HepG2 (cell line): ENCODE results near the gene CARD8. TPM values are rescaled to one million over a fixed set of nuclear protein-coding genes. Genes with fewer than 3 reads are reported as not detected.
A peak's percentile ranks its signal among the peaks of the same experiment; 100 is the strongest.
"Not testable (repeated sequence)": the region's sequence is repeated elsewhere in the genome, so short reads cannot be mapped to it uniquely, and the experiment has no call there.

ENCODE experiments used
- ATAC-seq: fragments of 200-7000 bp; cut with Tn5 transposase; 3 replicates; pipeline ENCODE4 v1.9.1; 2020; ENCODE audit warnings: mild to moderate bottlenecking, moderate library complexity
- BruUV-seq: library from RNA; stranded (reverse); fragments of 400-500 nt; replicated peaks from 2 replicates; lab custom pipeline; 2021; lab: Mats Ljungman, UMichigan
- CTCF ChIA-PET: fragments of 300-600 bp; formaldehyde crosslinking; extraction: SDS; loops from one replicate; lab custom pipeline; 2021; ENCODE audit warnings: low total read pairs, inconsistent platforms, low intra/inter-chr PET ratio; lab: Yijun Ruan, JAX
- POLR2A ChIA-PET: fragments of 350-600 bp; sonication (Branson Sonifier 250); formaldehyde crosslinking; loops from one replicate; lab custom pipeline; 2020; ENCODE audit warnings: antibody characterized with exemption, inconsistent platforms; lab: Yijun Ruan, JAX
- DNase-seq: peaks from one replicate; pipeline ENCODE4 v3.0.0-alpha.2; 2015; ENCODE audit warnings: low spot score
- FAIRE-seq: peaks from 3 replicates; lab custom pipeline; 2011; peaks lifted over from hg19 to GRCh38; lab: Jason Lieb, UNC
- H2AFZ ChIP-seq: one replicate; pipeline ENCODE4 v1.6.1; 2011; ENCODE audit warnings: low read length, inconsistent platforms
- H3K27ac ChIP-seq: fragments of 300-600 bp; 3 replicates; pipeline ENCODE4 v1.8.0; 2011; ENCODE audit warnings: mixed run types, mild to moderate bottlenecking, mixed read lengths, low read length, inconsistent platforms; ENCODE audit not compliant: insufficient read depth; ENCODE audit errors: extremely low read length
- H3K27me3 ChIP-seq, 2 experiments: fragments of 200-600 bp in 1 of 2; 2 replicates in 1 of 2; 3 replicates in 1 of 2; pipeline versions ENCODE4 v1.6.0 to v1.8.0; 2011; ENCODE audit warnings: low read length in 2 of 2, mild to moderate bottlenecking in 2 of 2, moderate library complexity in 2 of 2, inconsistent platforms in 1 of 2; ENCODE audit not compliant: insufficient read depth in 2 of 2, control insufficient read depth in 1 of 2
- H3K36me3 ChIP-seq, 2 experiments: fragments of 200-600 bp in 1 of 2; replicated peaks in 1 of 2; 2 replicates in 1 of 2; 3 replicates in 1 of 2; pipeline versions ENCODE4 v1.5.1 to v1.8.0; 2011; ENCODE audit warnings: low read length in 2 of 2, inconsistent platforms in 1 of 2; ENCODE audit not compliant: insufficient read depth in 2 of 2, control insufficient read depth in 1 of 2
- H3K4me1 ChIP-seq: 2 replicates; pipeline ENCODE4 v1.5.1; 2012; ENCODE audit warnings: low read length, inconsistent platforms; ENCODE audit not compliant: insufficient read depth
- H3K4me2 ChIP-seq: 2 replicates; pipeline ENCODE4 v1.6.0; 2011; ENCODE audit warnings: low read depth, low read length, inconsistent platforms
- H3K4me3 ChIP-seq, 3 experiments: fragments of 200-600 bp in 1 of 3; sonication (generic), shearing (Covaris generic) in 1 of 3; replicated peaks in 1 of 3; 2 replicates each; pipeline ENCODE4 v1.5.1; 2011 to 2016; ENCODE audit warnings: low read length in 3 of 3, inconsistent platforms in 2 of 3, low read depth in 2 of 3, mild to moderate bottlenecking in 2 of 3, control low read depth in 1 of 3, mixed read lengths in 1 of 3; ENCODE audit not compliant: insufficient read depth in 1 of 3
- H3K79me2 ChIP-seq: one replicate; pipeline ENCODE4 v1.6.1; 2011; ENCODE audit warnings: low read length, inconsistent platforms; ENCODE audit not compliant: insufficient read depth
- H3K9ac ChIP-seq: 2 replicates; pipeline ENCODE4 v1.6.0; 2011; ENCODE audit warnings: mild to moderate bottlenecking, low read depth, low read length, inconsistent platforms; ENCODE audit not compliant: insufficient read depth
- H3K9me3 ChIP-seq: 2 replicates; pipeline ENCODE4 v1.5.1; 2012; ENCODE audit warnings: mild to moderate bottlenecking, low read length
- H4K20me1 ChIP-seq: 2 replicates; pipeline ENCODE4 v1.6.0; 2011; ENCODE audit warnings: inconsistent platforms, mild to moderate bottlenecking, low read length, moderate library complexity; ENCODE audit not compliant: insufficient read depth
- DDIT3 ChIP-seq: sonication (generic); formaldehyde crosslinking; IDR thresholded peaks from 2 replicates; pipeline ENCODE4 v1.4.0; 2020; ENCODE audit warnings: mild to moderate bottlenecking, missing genetic modification reagents
- FOXM1 ChIP-seq: sonication (generic); formaldehyde crosslinking; IDR thresholded peaks from 2 replicates; pipeline ENCODE4 v1.5.0; 2020; ENCODE audit warnings: missing genetic modification reagents
- HMG20B ChIP-seq: conservative IDR thresholded peaks from 2 replicates; pipeline ENCODE4 v1.6.1; 2016; ENCODE audit warnings: missing genetic modification reagents, missing compliant biosample characterization
- HOXA9 ChIP-seq: sonication (generic); formaldehyde crosslinking; IDR thresholded peaks from 2 replicates; pipeline ENCODE4 v1.8.1; 2022; ENCODE audit warnings: missing genetic modification reagents, mild to moderate bottlenecking, moderate library complexity, borderline replicate concordance
- NR2F1 ChIP-seq, 2 experiments: fragments of 450-650 bp in 1 of 2; formaldehyde crosslinking in 1 of 2; IDR thresholded peaks; 2 replicates each; pipeline versions ENCODE4 v1.5.0 to v1.6.1; 2016 to 2020; ENCODE audit warnings: mild to moderate bottlenecking in 1 of 2, missing compliant biosample characterization in 1 of 2, missing genetic modification reagents in 1 of 2, moderate library complexity in 1 of 2
- SETDB1 ChIP-seq: sonication (generic); formaldehyde crosslinking; IDR thresholded peaks from 2 replicates; pipeline ENCODE4 v1.5.1; 2020; ENCODE audit warnings: missing genetic modification reagents, mild to moderate bottlenecking, borderline replicate concordance
- TEAD2 ChIP-seq: sonication (generic); formaldehyde crosslinking; IDR thresholded peaks from 2 replicates; pipeline ENCODE4 v1.9.0; 2021; ENCODE audit warnings: missing genetic modification reagents
- ZBTB14 ChIP-seq: sonication (generic); formaldehyde crosslinking; IDR thresholded peaks from 2 replicates; pipeline ENCODE4 v1.4.0; 2020; ENCODE audit warnings: missing genetic modification reagents
- ZFYVE20 ChIP-seq: sonication (generic); formaldehyde crosslinking; IDR thresholded peaks from 2 replicates; pipeline ENCODE4 v1.8.0; 2023; ENCODE audit warnings: low read depth, mild to moderate bottlenecking, moderate library complexity, missing genetic modification reagents, borderline replicate concordance
- ZNF180 ChIP-seq: sonication (generic); formaldehyde crosslinking; IDR thresholded peaks from 2 replicates; pipeline ENCODE4 v1.4.0; 2020; ENCODE audit warnings: low read depth, missing genetic modification reagents, borderline replicate concordance
- ZNF44 ChIP-seq: sonication (generic); formaldehyde crosslinking; IDR thresholded peaks from 2 replicates; pipeline ENCODE4 v1.5.1; 2020; ENCODE audit warnings: mild to moderate bottlenecking, missing genetic modification reagents
- ZNF768 ChIP-seq: sonication (generic); formaldehyde crosslinking; IDR thresholded peaks from 2 replicates; pipeline ENCODE4 v1.4.0; 2020; ENCODE audit warnings: missing genetic modification reagents
- WGBS: methylation state at CpG from one replicate; pipeline ENCODE4 v1.1.6; 2017; ENCODE audit warnings: low lambda C conversion rate; 5-methylcytosine and 5-hydroxymethylcytosine counted together
- in situ Hi-C: cut with HindIII; loops from 2 replicates; pipeline ENCODE4 v1.10.0; 2017; ENCODE audit warnings: low pct_unique_long_range_greater_than_20kb; ENCODE audit not compliant: extremely low pct_ligation_motif_present
- intact Hi-C: fragments of 100-400 bp; cut with micrococcal nuclease; formaldehyde crosslinking; loops from one replicate; pipeline ENCODE4 v1.10.0; 2022; ENCODE audit not compliant: unreplicated experiment
- polyA plus RNA-seq, 8 experiments: library from polyadenylated mRNA; depleted of rRNA in 3 of 8; stranded (reverse) in 7 of 8; unstranded in 1 of 8; fragments of >200 nt; fragmentation: Illumina TruSeq in 4 of 8; extraction: Trizol in 4 of 8; gene quantifications; 2 replicates each; pipeline versions ENCODE4 v1.2.1 to v1.2.3, GENCODE V29; 2011 to 2016; ENCODE audit warnings: low read depth in 4 of 8, missing spikeins in 1 of 8, mixed read lengths in 1 of 8; ENCODE audit not compliant: insufficient read depth in 1 of 8
- total RNA-seq, 5 experiments: library from RNA; depleted of rRNA; stranded (reverse); fragments of >200 nt; fragmentation: Illumina TruSeq; extraction: Trizol; gene quantifications; 2 replicates each; pipeline ENCODE4 v1.2.3, GENCODE V29; 2016; ENCODE audit warnings: low read depth in 1 of 5

CARD8 gene
- total and polyA plus RNA-seq, 2 of the 13 experiments (the other 11 are each of a cell fraction or from before 2014, with no cell fraction given): 15.0 to 19.2 TPM

GRCh38 chr19:48295458-48295857 lies 39.7 kb upstream of the CARD8 start (continued):
- TF ChIP-seq FOXM1 (CRISPR knock-in tag) (no peak), DDIT3 (CRISPR knock-in tag) (no peak), ZBTB14 (CRISPR knock-in tag) (no peak), ZFYVE20 (CRISPR knock-in tag) (no peak), HOXA9 (CRISPR knock-in tag) (no peak), HMG20B (CRISPR knock-in tag) (0 out of 2 replicates have a peak, but pooled peaks have one; percentile 35), ZNF180 (CRISPR knock-in tag) (no peak), SETDB1 (CRISPR knock-in tag) (no peak), NR2F1 (CRISPR knock-in tag; IDR thresholded peaks at IDR 0.05) (peak; percentile 74 to 80), TEAD2 (no peak)

GRCh38 chr19:48292798-48293197 lies 37.1 kb upstream of the CARD8 start:
- Histone ChIP-seq H3K4me3 (no peak overlapping the region), H3K4me2 (no peak overlapping the region), H3K9me3 (no peaks in the 10 kb centered on the region), H4K20me1 (no peaks in the 10 kb centered on the region), H3K27me3 (no peaks in the 10 kb centered on the region), H3K36me3 (no peaks in the 10 kb centered on the region), H3K79me2 (no peaks in the 10 kb centered on the region), H2AFZ (no peak overlapping the region), H3K9ac (no peak overlapping the region), H3K4me1 (peaks cover 31% of the 10 kb centered on the region), H3K27ac (no peak overlapping the region)
- DNase-seq (no peak), FAIRE-seq (no peak), ATAC-seq (no peak)
- ChIA-PET CTCF (no interaction called here), POLR2A (no interaction called here)
- TF ChIP-seq ZNF768 (CRISPR knock-in tag) (peak; percentile 71), ZNF44 (CRISPR knock-in tag) (no peak)
- WGBS: 37% methylated on average over 4 of the region's 4 CpGs
- intact Hi-C loops (no loop called here), in situ Hi-C loops (no loop called here)
- BruUV-seq: no TSS peak

GRCh38 chr19:48291489-48291815 lies 35.7 kb upstream of the CARD8 start:
- H3K9me3 ChIP-seq, H4K20me1 ChIP-seq, POLR2A ChIA-PET, H2AFZ ChIP-seq, H3K79me2 ChIP-seq, H3K9ac ChIP-seq, in situ Hi-C loops, DNase-seq, H3K27me3 ChIP-seq, ATAC-seq, BruUV-seq, H3K27ac ChIP-seq, FAIRE-seq, H3K36me3 ChIP-seq: not testable (repeated sequence)
- intact Hi-C loops: loop anchor here (1.0 kb wide), 1 partner anchor 24 kb away; no protein-coding TSS in a partner anchor
- peaks cover 24% of the 10 kb centered on the region for H3K4me1 ChIP-seq
- 12% methylated on average over 11 of the region's 11 CpGs for WGBS
- CTCF ChIA-PET: interaction anchor here (1.0 to 2.7 kb wide), 3 partner anchors 18 to 24 kb away, joined by 3 to 36 read pairs (median 10); no protein-coding TSS in a partner anchor
- H3K4me2 ChIP-seq: peak overlapping the region; percentile 99
- peak overlapping the region in 1 of 3 experiments; percentile 76; a peak in 2 of 6 replicates for H3K4me3 ChIP-seq
